NB4 (cell line): Measurements from ENCODE around the gene LUZP2.

Experiments used
- DNase-seq: peaks from one replicate; pipeline ENCODE4 v3.0.0; 2010; ENCODE audit warnings: low read depth
- H3K4me3 ChIP-seq: one replicate; pipeline ENCODE4 v1.5.1; 2011; ENCODE audit warnings: mild to moderate bottlenecking, low read depth, low read length, moderate library complexity
- MYC ChIP-seq: IDR thresholded peaks from 2 replicates; pipeline ENCODE4 v1.6.1; 2011; ENCODE audit warnings: low read depth, low read length
- POLR2A ChIP-seq: IDR thresholded peaks from 2 replicates; pipeline ENCODE4 v1.6.1; 2011; ENCODE audit warnings: mild to moderate bottlenecking; ENCODE audit not compliant: insufficient read length; ENCODE audit errors: extremely low read depth
- TF ChIP-seq, protein P1 (sequence below): IDR thresholded peaks from 2 replicates; pipeline ENCODE4 v1.6.1; 2011; ENCODE audit warnings: low read depth, low read length
- TF ChIP-seq, protein P2 (sequence below): IDR thresholded peaks from one replicate; pipeline ENCODE4 v1.5.1; 2012; ENCODE audit warnings: low read depth, low read length

Gene LUZP2

GRCh38 chr11:25037431-25037830 is 540.6 kb downstream of the LUZP2 start:
- no peak overlapping the region for H3K4me3 ChIP-seq
- TF ChIP-seq MYC (no peak), POLR2A (no peak)
- TF ChIP-seq, protein P1, sequence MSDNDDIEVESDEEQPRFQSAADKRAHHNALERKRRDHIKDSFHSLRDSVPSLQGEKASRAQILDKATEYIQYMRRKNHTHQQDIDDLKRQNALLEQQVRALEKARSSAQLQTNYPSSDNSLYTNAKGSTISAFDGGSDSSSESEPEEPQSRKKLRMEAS, result no peak
- no peak for DNase-seq

DNA sequence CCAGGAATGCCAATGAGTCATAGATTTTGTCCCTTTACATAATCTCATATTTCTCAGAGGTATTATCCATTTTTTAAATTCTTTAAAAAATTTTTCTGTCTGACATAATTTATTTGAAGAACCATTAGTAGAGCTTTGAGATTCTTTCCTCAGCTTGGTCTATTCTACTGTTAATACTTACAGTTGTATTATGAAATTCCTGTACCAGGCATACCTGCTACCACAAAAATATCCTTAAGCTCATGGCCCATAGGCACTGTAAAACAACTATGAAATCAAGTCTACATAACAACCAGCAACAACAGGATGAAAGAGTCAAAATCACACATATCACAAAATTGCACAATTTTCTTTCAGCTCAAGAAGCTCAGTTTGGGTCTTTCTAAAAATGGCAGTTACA is 541.3 kb downstream of the LUZP2 start:
- DNase-seq, result no peak
- H3K4me3 ChIP-seq, result no peak overlapping the region
- no peak for TF ChIP-seq POLR2A
- TF ChIP-seq, protein P1, result no peak
- TF ChIP-seq, protein P2, sequence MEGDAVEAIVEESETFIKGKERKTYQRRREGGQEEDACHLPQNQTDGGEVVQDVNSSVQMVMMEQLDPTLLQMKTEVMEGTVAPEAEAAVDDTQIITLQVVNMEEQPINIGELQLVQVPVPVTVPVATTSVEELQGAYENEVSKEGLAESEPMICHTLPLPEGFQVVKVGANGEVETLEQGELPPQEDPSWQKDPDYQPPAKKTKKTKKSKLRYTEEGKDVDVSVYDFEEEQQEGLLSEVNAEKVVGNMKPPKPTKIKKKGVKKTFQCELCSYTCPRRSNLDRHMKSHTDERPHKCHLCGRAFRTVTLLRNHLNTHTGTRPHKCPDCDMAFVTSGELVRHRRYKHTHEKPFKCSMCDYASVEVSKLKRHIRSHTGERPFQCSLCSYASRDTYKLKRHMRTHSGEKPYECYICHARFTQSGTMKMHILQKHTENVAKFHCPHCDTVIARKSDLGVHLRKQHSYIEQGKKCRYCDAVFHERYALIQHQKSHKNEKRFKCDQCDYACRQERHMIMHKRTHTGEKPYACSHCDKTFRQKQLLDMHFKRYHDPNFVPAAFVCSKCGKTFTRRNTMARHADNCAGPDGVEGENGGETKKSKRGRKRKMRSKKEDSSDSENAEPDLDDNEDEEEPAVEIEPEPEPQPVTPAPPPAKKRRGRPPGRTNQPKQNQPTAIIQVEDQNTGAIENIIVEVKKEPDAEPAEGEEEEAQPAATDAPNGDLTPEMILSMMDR, result no peak
- TF ChIP-seq MYC, result no peak

- no peak overlapping the region for H3K4me3 ChIP-seq
- TF ChIP-seq POLR2A (no peak), MYC (no peak)
- TF ChIP-seq, protein P2, result no peak
- TF ChIP-seq, protein P1, result no peak
- DNase-seq, result no peak
These were observed 542.3 kb downstream of the LUZP2 start for GRCh38 chr11:25039165-25039564.

DNA sequence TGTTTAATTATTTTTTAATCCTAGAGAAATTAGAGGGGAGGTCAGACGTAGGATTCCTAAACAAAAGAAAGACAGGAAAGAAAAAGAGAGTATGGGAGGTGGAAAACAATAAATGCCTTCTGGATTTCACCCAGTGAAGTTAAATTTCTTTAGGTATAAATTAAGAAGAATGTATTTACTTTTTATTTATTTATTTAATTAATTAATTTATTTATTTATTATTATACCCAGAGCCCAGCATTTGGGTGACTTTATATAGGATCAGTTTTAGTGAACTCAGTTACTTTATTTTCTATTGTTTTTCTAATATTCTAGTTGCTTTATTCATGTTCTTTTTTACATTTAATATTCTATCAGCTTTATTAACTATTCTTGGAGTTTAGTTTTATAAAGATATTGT is 551.8 kb downstream of the LUZP2 start:
- DNase-seq, result no peak

DNA sequence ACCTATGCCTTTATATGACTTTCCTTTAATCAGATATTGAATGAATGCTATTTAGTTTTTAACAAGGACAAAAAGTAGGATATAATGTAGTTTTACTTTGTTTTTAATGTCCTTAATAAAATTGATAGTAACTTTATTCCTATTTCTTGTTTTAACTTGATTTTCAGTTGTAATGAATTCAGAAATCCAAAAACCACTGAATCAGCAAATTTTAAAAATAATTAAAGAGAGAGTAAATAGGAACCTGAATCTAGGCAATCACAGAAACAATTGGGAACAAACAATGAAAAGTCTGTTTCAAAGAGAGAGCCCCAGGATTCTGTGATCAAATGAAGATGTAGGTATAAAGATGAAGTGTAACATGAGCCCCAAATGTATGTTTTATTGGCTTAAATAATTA is 556.0 kb downstream of the LUZP2 start:
- TF ChIP-seq, protein P2, result no peak
- TF ChIP-seq POLR2A (no peak), MYC (no peak)
- TF ChIP-seq, protein P1, result no peak
- DNase-seq, result no peak
- no peak overlapping the region for H3K4me3 ChIP-seq

More for the DNA sequence above, 551.8 kb downstream of the LUZP2 start:
- no peak overlapping the region for H3K4me3 ChIP-seq
- TF ChIP-seq, protein P1, result no peak
- TF ChIP-seq MYC, result no peak
- TF ChIP-seq, protein P2, result no peak
- TF ChIP-seq POLR2A, result no peak

DNA sequence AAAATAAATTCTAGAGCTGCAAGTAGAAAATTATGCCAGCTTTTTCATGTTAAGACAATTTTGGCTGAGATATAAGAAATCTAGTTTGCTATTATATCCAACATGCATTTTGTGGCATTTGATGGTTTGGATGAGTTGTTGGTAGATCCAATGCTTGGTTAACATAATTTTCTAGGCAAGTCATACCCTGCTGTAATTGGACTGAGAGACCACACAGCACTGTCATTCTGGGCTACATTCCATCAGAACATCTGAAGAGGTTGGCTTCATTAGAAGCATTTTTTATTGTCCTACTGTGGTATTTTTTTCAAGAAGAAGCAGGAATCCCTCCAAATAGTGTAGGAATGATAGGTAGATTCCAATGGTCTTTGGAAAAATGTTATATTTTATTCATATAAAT is 561.0 kb downstream of the LUZP2 start:
- no peak for DNase-seq
- no peak overlapping the region for H3K4me3 ChIP-seq
- no peak for TF ChIP-seq MYC
- TF ChIP-seq, protein P1, result no peak
- TF ChIP-seq, protein P2, result no peak
- no peak for TF ChIP-seq POLR2A
